T-helper 1 cell treated with Interleukin-12 subunit alpha and Interleukin-12 subunit beta and Interleukin-4 antibody, amounts not matched to agents 30 μg/mL and 1 μg/mL, for 36 hours (primary cell): ENCODE results near the gene HIVEP3.

Experiments
- H3K27ac Mint-ChIP-seq: one replicate; pipeline ENCODE4 v1.8.0; 2021; ENCODE audit warnings: mild to moderate bottlenecking, mixed read lengths
- H3K27me3 Mint-ChIP-seq: one replicate; pipeline ENCODE4 v1.8.0; 2021; ENCODE audit warnings: low read depth, mixed read lengths
- H3K36me3 Mint-ChIP-seq: one replicate; pipeline ENCODE4 v1.8.0; 2021; ENCODE audit warnings: low read depth, mixed read lengths
- H3K4me1 Mint-ChIP-seq: one replicate; pipeline ENCODE4 v1.8.0; 2021; ENCODE audit warnings: low read depth, mixed read lengths
- H3K4me3 Mint-ChIP-seq: one replicate; pipeline ENCODE4 v1.8.0; 2021; ENCODE audit warnings: mild to moderate bottlenecking, moderate library complexity, mixed read lengths
- H3K9me3 Mint-ChIP-seq: one replicate; pipeline ENCODE4 v1.8.0; 2021; ENCODE audit warnings: mixed read lengths

Gene HIVEP3

DNA sequence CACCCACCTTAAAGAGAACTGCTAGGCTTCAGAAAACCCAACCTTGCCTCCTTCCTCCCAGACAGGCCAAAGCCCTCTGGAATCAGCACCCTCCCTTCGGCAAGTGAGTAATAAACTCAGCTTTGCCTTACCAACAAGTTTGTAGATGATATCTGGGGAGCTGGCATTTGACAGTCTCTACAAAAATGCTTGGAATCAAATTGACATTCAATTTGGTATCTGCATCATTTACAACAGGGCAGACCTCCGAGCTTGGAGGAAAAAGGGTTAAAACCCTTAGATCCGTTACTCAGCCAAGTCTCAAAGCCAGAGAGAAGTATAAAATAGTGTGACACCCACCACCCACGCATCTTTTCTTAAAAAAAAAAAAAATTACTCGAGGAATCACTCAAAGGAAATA lies 285.0 kb downstream of the HIVEP3 start:
- Mint-ChIP-seq H3K36me3 (peaks cover 25% of the 10 kb centered on the region), H3K9me3 (no peaks in the 10 kb centered on the region), H3K27me3 (no peaks in the 10 kb centered on the region), H3K27ac (no peak overlapping the region), H3K4me3 (no peak overlapping the region), H3K4me1 (peaks cover 52% of the 10 kb centered on the region)

DNA sequence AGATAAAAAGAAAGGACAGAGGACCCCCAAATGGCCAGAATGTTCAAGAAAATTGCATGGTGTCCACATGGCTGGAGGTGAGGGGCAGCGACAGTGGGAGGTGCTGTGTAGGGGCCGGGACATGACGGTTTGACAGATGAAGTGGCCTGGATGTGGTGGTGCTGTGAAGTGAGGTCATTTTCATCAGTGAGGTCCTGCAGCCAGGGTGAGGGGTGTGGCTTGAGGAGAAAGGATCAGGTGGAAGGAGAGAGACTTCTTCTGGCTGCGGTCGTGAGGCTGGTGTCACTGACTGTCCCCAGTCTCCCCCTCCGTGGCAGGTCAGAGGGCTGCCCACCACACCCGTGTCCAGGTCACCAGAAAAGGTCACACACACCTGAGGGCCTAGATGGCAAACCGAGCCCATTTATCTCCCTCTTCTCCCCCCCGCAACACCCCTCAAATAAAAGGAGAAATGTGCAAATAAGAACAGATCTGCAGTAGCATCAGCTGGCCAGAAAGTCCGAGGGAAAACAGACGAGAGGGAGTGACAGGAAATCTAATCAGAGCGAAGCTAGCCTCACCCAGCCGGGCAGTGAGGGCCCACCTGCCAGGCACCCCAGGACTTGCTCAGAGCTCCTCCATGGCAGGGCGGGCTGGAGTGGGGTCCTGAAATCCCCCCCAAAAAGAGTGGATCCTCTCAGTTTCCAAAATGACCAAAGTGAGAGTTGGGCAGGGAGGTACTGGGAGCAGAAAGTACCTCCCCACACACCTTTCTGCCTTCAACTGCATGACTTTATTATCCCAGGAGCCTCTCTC lies 285.7 kb downstream of the HIVEP3 start:
- Mint-ChIP-seq H3K36me3 (peaks cover 23% of the 10 kb centered on the region), H3K27me3 (no peaks in the 10 kb centered on the region), H3K4me3 (no peak overlapping the region), H3K9me3 (no peaks in the 10 kb centered on the region), H3K4me1 (peaks cover 50% of the 10 kb centered on the region), H3K27ac (no peak overlapping the region)

DNA sequence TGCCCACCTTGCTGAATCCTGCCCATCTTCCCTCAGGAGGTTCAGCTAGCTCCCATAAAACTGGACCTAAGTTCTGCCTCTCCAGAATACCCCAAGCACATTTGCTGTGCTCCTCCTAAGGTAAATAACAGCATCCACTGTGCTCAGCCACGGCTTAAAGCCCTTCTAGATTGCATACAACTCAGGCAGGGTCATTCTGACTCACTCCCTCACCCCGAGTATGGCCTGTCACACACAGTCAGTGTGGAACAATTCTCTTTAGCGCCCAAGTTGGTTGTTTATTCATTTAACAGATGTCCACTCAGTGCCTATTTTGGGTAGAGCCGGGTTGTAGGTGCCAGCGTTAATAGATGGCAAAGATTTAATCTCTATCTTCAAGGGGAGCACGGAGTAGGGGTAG lies 286.8 kb downstream of the HIVEP3 start:
- no peaks in the 10 kb centered on the region for H3K9me3 Mint-ChIP-seq
- H3K27me3 Mint-ChIP-seq: no peaks in the 10 kb centered on the region
- H3K4me1 Mint-ChIP-seq: peaks cover 43% of the 10 kb centered on the region
- no peak overlapping the region for H3K27ac Mint-ChIP-seq
- H3K4me3 Mint-ChIP-seq: no peak overlapping the region
- H3K36me3 Mint-ChIP-seq: peaks cover 19% of the 10 kb centered on the region

DNA sequence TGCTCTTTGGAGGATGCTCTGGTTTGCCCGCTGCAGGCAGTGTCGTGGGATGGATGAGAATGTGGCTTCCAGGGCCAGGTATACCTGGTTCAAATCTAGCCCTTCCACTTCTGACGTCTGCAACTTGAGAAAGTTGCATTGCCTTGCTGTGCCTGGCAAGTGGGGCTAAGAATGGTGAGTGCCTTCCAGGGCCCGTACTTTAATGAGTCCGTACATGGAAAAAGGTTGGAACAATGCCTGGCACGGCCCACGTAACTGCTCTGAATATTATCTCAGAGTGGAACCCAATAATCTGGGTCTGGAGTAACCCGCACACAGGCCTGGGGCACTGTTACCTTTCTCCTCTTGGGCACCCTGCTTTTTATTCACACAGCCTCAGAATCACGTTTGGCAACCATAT lies 287.6 kb downstream of the HIVEP3 start:
- Mint-ChIP-seq H3K27me3 (no peaks in the 10 kb centered on the region), H3K4me3 (no peak overlapping the region), H3K27ac (no peak overlapping the region), H3K4me1 (peaks cover 46% of the 10 kb centered on the region), H3K36me3 (peaks cover 20% of the 10 kb centered on the region), H3K9me3 (no peaks in the 10 kb centered on the region)

DNA sequence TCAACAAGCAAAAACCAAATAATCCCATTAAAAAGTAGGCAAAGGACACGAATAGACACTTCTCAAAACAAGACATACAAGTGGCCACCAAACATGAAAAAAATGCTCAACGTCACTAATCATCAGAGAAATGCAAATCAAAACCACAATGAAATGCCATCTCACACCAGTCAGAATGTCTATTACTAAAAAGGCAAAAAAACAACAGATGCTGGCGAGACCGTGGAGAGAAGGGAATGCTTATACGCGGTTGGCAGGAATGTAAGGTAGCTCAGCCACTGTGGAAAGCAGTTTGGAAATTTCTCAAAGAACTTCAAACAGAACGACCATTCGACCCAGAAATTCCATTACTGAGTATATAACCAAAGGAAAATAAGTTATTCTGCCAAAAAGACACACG lies 289.2 kb downstream of the HIVEP3 start:
- Mint-ChIP-seq H3K27me3 (no peaks in the 10 kb centered on the region), H3K36me3 (peaks cover 23% of the 10 kb centered on the region), H3K4me3 (no peak overlapping the region), H3K9me3 (no peaks in the 10 kb centered on the region), H3K4me1 (peaks cover 44% of the 10 kb centered on the region), H3K27ac (no peak overlapping the region)

DNA sequence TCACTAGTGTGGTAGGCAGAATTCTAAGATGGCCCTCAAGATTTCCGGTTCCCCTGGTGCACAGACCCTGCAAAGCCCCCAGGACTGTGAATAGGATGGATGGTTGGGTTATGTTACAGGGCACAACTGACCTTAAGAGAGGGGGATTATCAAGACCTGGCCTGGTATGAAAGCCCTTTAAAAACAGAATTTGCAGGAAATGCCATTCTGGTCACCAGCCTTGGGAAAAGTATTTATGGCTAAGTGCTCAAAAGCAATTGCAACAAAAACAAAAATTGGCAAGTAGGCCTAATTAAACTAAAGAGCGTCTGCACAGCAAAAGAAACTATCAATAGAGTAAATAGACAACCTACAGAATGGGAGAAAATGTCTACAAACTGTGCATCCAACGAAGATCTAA lies 289.6 kb downstream of the HIVEP3 start:
- H3K36me3 Mint-ChIP-seq: peaks cover 24% of the 10 kb centered on the region
- H3K27me3 Mint-ChIP-seq: no peaks in the 10 kb centered on the region

DNA sequence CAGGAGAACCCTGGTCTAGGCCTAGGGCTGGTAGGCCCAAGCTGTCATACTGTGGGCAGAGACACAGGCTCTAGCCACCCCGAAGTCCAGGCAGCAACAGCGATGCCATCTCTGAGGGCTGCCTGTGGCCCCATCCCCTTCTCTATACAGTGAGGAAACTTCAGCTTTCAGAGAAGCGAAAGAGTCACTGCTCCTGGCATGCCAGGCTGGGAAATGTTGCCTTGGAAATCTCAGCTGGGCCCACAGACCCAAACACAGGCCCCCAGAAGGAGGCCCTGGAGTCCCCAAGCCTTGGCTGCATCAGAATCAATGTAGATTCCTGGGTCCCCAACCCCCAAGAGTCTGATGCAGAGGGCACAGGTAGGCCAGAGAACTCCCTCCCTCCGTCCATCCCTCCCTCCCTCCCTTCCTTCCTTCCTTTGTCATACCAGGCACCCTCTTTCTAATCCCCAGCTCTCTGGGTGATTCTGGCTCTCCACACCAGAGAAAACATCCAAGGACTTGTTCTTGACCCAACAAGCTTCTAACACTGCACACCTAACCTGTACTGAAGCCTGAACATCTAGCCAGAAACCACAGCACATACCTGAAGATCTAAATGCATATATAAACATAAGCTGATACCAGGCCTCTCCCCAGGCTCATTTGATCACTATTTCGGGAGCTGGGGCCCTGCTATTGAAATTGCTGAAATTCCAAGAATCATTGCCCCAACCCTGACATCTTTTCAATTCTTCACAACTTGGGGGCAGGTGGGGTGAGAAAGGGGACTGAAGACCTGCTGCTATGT lies 291.0 kb downstream of the HIVEP3 start:
- Mint-ChIP-seq H3K27me3 (no peaks in the 10 kb centered on the region), H3K36me3 (peaks cover 23% of the 10 kb centered on the region), H3K4me3 (no peak overlapping the region), H3K27ac (no peak overlapping the region), H3K4me1 (peaks cover 45% of the 10 kb centered on the region), H3K9me3 (no peaks in the 10 kb centered on the region)

More for the DNA sequence above, 289.6 kb downstream of the HIVEP3 start:
- Mint-ChIP-seq H3K4me1 (peaks cover 42% of the 10 kb centered on the region), H3K4me3 (no peak overlapping the region), H3K9me3 (no peaks in the 10 kb centered on the region), H3K27ac (no peak overlapping the region)

DNA sequence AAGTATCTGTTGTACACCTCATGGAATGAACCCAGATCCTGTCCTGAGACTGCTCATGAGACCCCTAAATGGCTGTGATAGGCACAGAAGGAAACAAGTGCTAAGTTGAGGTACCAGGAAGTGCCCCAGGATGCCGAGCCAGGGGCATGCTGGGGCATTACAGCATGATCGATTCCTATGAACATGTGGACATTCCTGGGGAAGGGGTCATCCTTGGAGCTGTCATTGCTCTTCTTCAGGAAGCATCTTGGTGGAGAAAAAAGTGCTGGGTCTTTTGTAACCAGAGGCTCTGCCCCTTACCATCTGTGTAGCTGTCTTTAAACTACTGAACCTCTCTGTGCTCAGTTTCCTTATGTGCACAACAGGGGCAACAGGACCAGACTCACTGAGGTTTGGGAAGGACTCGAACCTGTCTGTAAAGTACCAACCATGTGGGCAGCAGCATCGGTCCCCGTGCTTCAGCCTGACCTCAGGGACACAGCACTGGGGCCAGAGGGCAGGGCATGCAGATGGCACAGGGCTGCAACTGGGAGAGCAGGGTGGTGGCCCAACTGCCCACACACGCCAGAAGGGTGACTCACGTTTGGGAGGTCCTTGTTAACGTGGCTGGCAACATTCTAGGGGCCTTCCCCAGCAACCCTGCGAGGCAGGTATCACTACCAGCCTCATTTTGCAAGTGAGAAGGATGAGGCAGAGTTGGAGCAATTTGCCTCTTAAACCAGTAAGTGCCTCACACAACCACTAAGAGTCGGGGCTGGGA lies 291.9 kb downstream of the HIVEP3 start:
- H3K4me3 Mint-ChIP-seq: no peak overlapping the region
- H3K9me3 Mint-ChIP-seq: no peaks in the 10 kb centered on the region
- peaks cover 48% of the 10 kb centered on the region for H3K4me1 Mint-ChIP-seq
- H3K36me3 Mint-ChIP-seq: peaks cover 21% of the 10 kb centered on the region
- no peaks in the 10 kb centered on the region for H3K27me3 Mint-ChIP-seq
- H3K27ac Mint-ChIP-seq: no peak overlapping the region

DNA sequence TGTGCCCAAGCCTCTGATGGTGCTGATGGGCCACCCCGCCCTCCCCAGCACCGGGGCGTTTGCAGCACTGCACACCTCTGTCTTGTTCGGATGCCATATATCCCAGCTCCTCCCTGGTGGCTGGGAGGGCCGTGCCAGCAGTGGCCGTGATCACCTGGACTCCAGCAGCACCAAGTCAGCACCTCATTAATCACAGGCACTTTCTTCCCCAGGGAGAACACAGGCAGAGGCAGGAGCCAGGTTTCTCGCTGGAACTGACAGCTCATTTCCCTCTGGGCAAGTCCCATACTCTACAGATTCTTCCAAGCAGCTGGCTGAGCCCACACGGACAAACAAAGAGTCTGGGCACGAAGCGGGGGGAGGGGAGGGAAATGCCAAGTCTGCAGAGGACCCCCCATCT lies 292.6 kb downstream of the HIVEP3 start:
- H3K27ac Mint-ChIP-seq: no peak overlapping the region
- H3K9me3 Mint-ChIP-seq: no peaks in the 10 kb centered on the region
- no peak overlapping the region for H3K4me3 Mint-ChIP-seq
- peaks cover 52% of the 10 kb centered on the region for H3K4me1 Mint-ChIP-seq
- H3K27me3 Mint-ChIP-seq: no peaks in the 10 kb centered on the region
- H3K36me3 Mint-ChIP-seq: peaks cover 23% of the 10 kb centered on the region

DNA sequence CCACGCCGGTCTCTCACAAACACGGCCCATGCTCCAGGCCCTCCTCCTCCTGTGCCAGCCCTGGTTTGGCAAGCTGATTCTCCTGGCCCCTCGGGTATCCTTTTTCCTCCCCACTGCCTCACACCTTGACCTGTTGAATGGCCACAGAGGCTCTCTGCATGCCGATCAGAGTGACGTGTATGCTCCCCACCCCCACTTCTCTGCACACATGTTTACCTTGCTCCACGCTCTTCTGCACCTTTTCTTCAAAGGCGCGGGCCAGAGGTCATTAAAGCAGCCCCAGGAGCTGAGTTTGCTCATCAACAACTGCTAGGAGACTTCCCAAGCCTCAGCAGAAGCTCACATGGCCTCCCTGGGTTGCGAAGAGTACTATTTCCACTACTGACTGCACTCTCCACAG lies 295.0 kb downstream of the HIVEP3 start:
- Mint-ChIP-seq H3K4me3 (peak overlapping the region; percentile 47), H3K36me3 (peaks cover 26% of the 10 kb centered on the region), H3K9me3 (no peaks in the 10 kb centered on the region), H3K27ac (peak overlapping the region; percentile 79), H3K27me3 (no peaks in the 10 kb centered on the region), H3K4me1 (peaks cover 53% of the 10 kb centered on the region)

DNA sequence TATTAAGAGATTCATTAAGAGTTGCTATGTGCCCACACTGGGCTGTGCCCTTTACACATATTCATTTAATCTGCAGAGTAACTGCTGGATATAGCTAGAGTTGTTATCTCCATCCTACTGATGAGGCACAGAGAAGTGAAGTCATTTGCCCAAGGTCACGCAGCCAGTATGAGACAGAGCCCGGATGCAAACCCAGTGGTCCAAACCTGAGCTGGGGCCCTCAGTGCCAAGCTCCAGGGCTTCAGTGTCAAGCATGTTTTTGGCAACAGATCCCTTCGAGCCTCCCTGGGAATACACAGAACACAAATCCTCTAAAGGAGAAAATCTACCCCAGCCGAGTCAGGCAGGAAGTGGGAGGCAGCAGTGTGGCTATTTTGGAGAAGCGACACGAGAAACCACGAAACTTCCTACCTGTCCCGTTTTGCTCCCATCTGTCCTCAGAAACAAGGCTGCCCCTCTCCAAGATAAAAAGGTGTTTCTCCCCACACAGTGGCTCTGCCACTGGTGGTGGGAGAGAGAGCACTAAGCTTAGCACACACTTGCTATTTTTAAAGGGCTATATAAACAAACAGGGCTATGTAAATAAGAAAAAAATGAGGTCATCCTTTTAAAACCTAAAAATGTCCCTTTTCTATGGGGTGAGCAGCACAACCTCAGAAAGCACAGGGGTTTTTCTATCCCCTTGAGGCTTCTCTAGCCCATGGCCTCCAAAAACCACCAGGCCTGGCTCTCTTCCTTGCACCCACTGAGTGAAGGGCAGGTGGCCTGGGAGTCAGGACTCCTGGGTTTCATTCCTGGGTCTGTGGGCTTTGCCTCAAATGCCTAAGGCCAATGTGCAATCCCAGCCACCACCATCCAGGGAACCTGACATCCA lies 295.6 kb downstream of the HIVEP3 start:
- H3K4me3 Mint-ChIP-seq: peak overlapping the region; percentile 69

DNA sequence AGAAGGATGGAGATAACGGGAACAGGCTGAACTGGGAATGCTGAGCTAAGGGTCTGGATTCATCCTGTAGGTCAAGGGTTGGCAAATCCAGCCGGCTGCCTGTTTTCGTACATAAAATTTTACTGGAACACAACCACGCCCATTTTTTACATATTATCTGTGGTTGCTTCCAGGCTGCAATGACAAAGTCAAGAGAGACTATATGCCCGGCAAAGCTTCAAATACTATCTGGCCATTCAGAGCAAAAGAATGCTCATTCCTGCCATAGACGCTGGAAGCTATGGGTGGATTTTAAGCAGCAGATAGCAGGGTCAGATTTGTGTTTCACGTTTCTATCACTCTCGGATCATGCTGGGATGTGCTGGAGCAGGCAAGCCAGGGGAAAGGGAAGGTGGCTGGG lies 296.3 kb downstream of the HIVEP3 start:
- H3K4me1 Mint-ChIP-seq: peaks cover 47% of the 10 kb centered on the region
- no peaks in the 10 kb centered on the region for H3K9me3 Mint-ChIP-seq
- H3K27ac Mint-ChIP-seq: peak overlapping the region; percentile 53
- H3K4me3 Mint-ChIP-seq: no peak overlapping the region
- peaks cover 28% of the 10 kb centered on the region for H3K36me3 Mint-ChIP-seq
- H3K27me3 Mint-ChIP-seq: no peaks in the 10 kb centered on the region

More for the DNA sequence above, 295.6 kb downstream of the HIVEP3 start:
- peaks cover 51% of the 10 kb centered on the region for H3K4me1 Mint-ChIP-seq
- no peaks in the 10 kb centered on the region for H3K27me3 Mint-ChIP-seq
- H3K9me3 Mint-ChIP-seq: no peaks in the 10 kb centered on the region
- peak overlapping the region; percentile 79 for H3K27ac Mint-ChIP-seq
- H3K36me3 Mint-ChIP-seq: peaks cover 26% of the 10 kb centered on the region

DNA sequence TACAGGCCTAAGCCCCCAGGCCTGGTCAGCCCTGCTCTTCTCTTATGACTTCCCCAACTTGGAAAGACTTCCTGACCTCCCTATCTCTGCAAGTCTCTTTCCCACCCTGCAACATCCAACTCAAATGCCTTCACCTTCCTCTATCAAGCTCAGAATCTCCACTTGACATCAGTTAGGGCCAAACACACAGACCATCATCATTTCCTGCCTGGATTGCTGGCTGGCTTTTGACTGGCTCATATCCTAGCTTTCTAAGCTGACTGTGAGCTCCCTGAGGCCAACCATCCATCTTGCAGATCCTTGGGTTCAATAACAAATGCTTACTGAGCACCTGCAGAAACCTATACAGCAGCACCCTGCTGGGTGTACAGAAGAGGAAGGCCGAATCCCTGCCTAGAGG lies 296.9 kb downstream of the HIVEP3 start:
- H3K27ac Mint-ChIP-seq: peak overlapping the region; percentile 53
- peaks cover 28% of the 10 kb centered on the region for H3K36me3 Mint-ChIP-seq

DNA sequence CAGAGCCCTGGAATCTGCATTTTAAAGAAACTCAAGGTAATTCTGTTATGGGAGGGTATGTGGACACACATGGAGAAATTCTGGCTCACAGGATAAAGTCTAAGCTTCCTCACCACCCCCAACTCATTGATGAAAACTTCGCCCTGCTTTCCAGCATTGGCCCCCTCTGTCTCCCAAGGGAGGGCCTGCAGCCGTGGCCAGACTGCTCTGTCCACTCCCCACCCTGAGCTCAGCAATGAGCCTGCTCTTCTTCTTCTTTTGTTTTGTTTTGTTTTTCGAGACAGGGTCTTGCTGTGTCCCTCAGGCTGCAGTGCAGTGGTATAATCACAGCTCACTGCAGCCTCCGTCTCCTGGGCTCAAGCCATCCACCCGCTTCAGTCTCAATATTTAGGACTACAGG lies 297.5 kb downstream of the HIVEP3 start:
- Mint-ChIP-seq H3K4me1 (peaks cover 46% of the 10 kb centered on the region), H3K4me3 (no peak overlapping the region)

More for the DNA sequence above, 296.9 kb downstream of the HIVEP3 start:
- Mint-ChIP-seq H3K27me3 (no peaks in the 10 kb centered on the region), H3K4me1 (peaks cover 45% of the 10 kb centered on the region), H3K4me3 (no peak overlapping the region), H3K9me3 (no peaks in the 10 kb centered on the region)

More for the DNA sequence above, 297.5 kb downstream of the HIVEP3 start:
- no peaks in the 10 kb centered on the region for H3K27me3 Mint-ChIP-seq
- peaks cover 29% of the 10 kb centered on the region for H3K36me3 Mint-ChIP-seq
- no peaks in the 10 kb centered on the region for H3K9me3 Mint-ChIP-seq
- peak overlapping the region; percentile 64 for H3K27ac Mint-ChIP-seq
